Measurements from ENCODE around the gene TMEM190.

DNA sequence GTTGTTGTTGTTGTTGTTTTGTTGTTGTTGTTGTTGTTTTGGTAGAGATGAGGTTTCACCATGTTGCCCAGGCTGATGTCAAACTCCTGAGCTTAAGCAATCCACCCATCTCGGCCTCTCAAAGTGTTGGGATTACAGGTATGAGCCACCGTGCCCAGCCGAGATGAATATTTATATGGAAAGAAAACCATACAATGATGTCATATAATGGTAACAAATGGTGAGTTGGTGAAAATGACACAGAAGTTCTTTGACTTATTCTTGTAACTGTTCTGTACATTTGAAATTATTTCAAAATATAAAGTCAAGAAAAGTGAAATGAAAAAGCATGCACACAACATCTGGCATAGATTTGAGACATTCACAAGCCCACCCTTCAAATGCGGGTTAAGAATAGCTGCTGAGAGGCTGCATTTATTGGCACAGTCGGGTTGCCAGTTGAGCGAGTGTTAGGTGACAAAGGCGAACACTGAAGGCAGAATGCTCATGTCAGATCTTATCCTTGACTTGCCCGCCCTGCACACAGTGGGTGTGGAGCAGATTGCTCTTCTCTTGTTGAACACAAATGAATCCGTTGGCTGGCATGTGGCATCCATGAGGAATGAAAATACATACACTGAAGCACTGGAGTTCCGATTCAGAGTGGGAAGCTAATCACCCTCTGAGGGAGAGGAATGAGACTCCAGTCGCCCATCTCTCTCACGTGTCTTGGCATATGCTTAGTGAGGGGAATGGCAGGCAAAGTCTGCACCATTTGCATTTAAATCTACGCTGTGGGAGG lies 46.8 kb downstream of the TMEM190 start:
- TF ChIP-seq, protein P1, sequence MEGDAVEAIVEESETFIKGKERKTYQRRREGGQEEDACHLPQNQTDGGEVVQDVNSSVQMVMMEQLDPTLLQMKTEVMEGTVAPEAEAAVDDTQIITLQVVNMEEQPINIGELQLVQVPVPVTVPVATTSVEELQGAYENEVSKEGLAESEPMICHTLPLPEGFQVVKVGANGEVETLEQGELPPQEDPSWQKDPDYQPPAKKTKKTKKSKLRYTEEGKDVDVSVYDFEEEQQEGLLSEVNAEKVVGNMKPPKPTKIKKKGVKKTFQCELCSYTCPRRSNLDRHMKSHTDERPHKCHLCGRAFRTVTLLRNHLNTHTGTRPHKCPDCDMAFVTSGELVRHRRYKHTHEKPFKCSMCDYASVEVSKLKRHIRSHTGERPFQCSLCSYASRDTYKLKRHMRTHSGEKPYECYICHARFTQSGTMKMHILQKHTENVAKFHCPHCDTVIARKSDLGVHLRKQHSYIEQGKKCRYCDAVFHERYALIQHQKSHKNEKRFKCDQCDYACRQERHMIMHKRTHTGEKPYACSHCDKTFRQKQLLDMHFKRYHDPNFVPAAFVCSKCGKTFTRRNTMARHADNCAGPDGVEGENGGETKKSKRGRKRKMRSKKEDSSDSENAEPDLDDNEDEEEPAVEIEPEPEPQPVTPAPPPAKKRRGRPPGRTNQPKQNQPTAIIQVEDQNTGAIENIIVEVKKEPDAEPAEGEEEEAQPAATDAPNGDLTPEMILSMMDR (IDR thresholded peaks at IDR 0.05; ENCODE audit: insufficient read depth, low read depth, low read length), result no peak
- no peak for TF ChIP-seq EZH2 (IDR thresholded peaks at IDR 0.05; ENCODE audit: insufficient read depth, low read length)

All from astrocyte (in vitro differentiated cells and primary cell).